PC-9 (cell line): Measurements from ENCODE around the gene COA3.

Experiments used
- EZH2 ChIP-seq: fragments of 200-600 bp; sonication (generic); IDR thresholded peaks from 2 replicates; pipeline ENCODE4 v1.8.0; 2017; ENCODE audit warnings: antibody characterized with exemption, low read depth
- TF ChIP-seq, protein P1 (sequence below): fragments of 200-600 bp; sonication (generic); conservative IDR thresholded peaks from 2 replicates; pipeline ENCODE4 v1.6.1; 2017; ENCODE audit warnings: mixed run types, antibody characterized with exemption, mild to moderate bottlenecking, moderate library complexity

DNA sequence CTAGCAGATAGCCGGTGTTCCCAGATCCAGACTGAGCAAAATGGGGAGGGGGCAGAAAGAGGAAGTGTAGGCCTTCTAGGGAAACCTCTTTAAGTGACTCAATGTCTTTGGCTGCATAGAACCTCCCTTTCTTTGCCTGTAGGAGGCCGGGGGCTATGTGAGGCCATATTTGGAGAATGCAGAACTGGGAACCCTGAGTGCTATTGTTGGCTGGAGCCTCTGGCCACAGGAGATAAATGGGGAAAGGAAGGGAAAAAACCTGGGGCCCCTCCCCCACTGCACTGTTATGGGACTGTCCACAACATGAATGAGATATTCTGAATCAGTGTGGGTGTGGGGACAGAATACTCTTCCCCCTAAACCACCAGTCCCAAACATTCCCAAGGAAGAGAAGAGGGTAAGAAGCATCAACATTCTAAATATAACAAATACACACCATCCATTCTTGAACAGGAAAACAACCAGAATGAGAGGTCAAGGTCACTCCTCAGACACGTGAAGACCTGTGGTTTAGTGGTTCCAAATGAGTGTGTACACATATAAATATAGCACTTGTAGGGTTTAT is 22.9 kb downstream of the COA3 start:
- TF ChIP-seq, protein P1, sequence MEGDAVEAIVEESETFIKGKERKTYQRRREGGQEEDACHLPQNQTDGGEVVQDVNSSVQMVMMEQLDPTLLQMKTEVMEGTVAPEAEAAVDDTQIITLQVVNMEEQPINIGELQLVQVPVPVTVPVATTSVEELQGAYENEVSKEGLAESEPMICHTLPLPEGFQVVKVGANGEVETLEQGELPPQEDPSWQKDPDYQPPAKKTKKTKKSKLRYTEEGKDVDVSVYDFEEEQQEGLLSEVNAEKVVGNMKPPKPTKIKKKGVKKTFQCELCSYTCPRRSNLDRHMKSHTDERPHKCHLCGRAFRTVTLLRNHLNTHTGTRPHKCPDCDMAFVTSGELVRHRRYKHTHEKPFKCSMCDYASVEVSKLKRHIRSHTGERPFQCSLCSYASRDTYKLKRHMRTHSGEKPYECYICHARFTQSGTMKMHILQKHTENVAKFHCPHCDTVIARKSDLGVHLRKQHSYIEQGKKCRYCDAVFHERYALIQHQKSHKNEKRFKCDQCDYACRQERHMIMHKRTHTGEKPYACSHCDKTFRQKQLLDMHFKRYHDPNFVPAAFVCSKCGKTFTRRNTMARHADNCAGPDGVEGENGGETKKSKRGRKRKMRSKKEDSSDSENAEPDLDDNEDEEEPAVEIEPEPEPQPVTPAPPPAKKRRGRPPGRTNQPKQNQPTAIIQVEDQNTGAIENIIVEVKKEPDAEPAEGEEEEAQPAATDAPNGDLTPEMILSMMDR: no peak
- TF ChIP-seq EZH2: no peak
